HepG2 (cell line): ENCODE data around the gene RAB35. TPM values are rescaled to one million over a fixed set of nuclear protein-coding genes. Genes with fewer than 3 reads are reported as not detected.
A peak's percentile ranks its signal among the peaks of the same experiment; 100 is the strongest.

ENCODE experiments used
- JARID2 ChIP-seq: sonication (generic); formaldehyde crosslinking; IDR thresholded peaks from 2 replicates; pipeline ENCODE4 v1.8.1; 2023; ENCODE audit warnings: missing genetic modification reagents, inconsistent platforms; ENCODE audit not compliant: insufficient replicate concordance
- STAG1 ChIP-seq: sonication (generic); formaldehyde crosslinking; IDR thresholded peaks from 2 replicates; pipeline ENCODE4 v1.4.0; 2020; ENCODE audit warnings: missing genetic modification reagents
- ZBED4 ChIP-seq: sonication (generic); formaldehyde crosslinking; IDR thresholded peaks from 2 replicates; pipeline ENCODE4 v1.4.0; 2020; ENCODE audit warnings: missing genetic modification reagents, borderline replicate concordance
- ZBTB7A ChIP-seq: sonication (generic); formaldehyde crosslinking; IDR thresholded peaks from 2 replicates; pipeline ENCODE4 v1.8.0; 2022; ENCODE audit warnings: mild to moderate bottlenecking, missing genetic modification reagents
- ZEB1 ChIP-seq: IDR thresholded peaks from 2 replicates; pipeline ENCODE4 v1.6.1; 2012; ENCODE audit warnings: mild to moderate bottlenecking, low read depth, inconsistent platforms; ENCODE audit not compliant: insufficient replicate concordance
- ZFP91 ChIP-seq: sonication (generic); formaldehyde crosslinking; IDR thresholded peaks from 2 replicates; pipeline ENCODE4 v1.9.0; 2022; ENCODE audit warnings: missing genetic modification reagents, mild to moderate bottlenecking, borderline replicate concordance
- ZNF547 ChIP-seq: sonication (generic); formaldehyde crosslinking; IDR thresholded peaks from 2 replicates; pipeline ENCODE4 v1.5.1; 2020; ENCODE audit warnings: mild to moderate bottlenecking, missing genetic modification reagents
- polyA plus RNA-seq, 8 experiments: library from polyadenylated mRNA; depleted of rRNA in 3 of 8; stranded (reverse) in 7 of 8; unstranded in 1 of 8; fragments of >200 nt; fragmentation: Illumina TruSeq in 4 of 8; extraction: Trizol in 4 of 8; gene quantifications; 2 replicates each; pipeline versions ENCODE4 v1.2.1 to v1.2.3, GENCODE V29; 2011 to 2016; ENCODE audit warnings: low read depth in 4 of 8, missing spikeins in 1 of 8, mixed read lengths in 1 of 8; ENCODE audit not compliant: insufficient read depth in 1 of 8
- total RNA-seq, 5 experiments: library from RNA; depleted of rRNA; stranded (reverse); fragments of >200 nt; fragmentation: Illumina TruSeq; extraction: Trizol; gene quantifications; 2 replicates each; pipeline ENCODE4 v1.2.3, GENCODE V29; 2016; ENCODE audit warnings: low read depth in 1 of 5
- TF ChIP-seq, protein P1 (sequence below): sonication (generic); formaldehyde crosslinking; IDR thresholded peaks from 2 replicates; pipeline ENCODE4 v1.4.0; 2020; ENCODE audit warnings: missing genetic modification reagents
- TF ChIP-seq, protein P2 (sequence below): sonication (generic); formaldehyde crosslinking; IDR thresholded peaks from 2 replicates; pipeline ENCODE4 v1.5.1; 2020; ENCODE audit warnings: missing genetic modification reagents, mild to moderate bottlenecking, borderline replicate concordance
- TF ChIP-seq, protein P3 (sequence below): sonication (generic); formaldehyde crosslinking; IDR thresholded peaks from 2 replicates; pipeline ENCODE4 v1.4.0; 2020; ENCODE audit warnings: missing genetic modification reagents
- TF ChIP-seq, protein P4 (sequence below): sonication (generic); formaldehyde crosslinking; IDR thresholded peaks from 2 replicates; pipeline ENCODE4 v1.4.0; 2020; ENCODE audit warnings: missing genetic modification reagents, borderline replicate concordance

The RAB35 gene
- total and polyA plus RNA-seq, 2 of the 13 experiments (the other 11 are each of a cell fraction or from before 2014, with no cell fraction given) = 25.2 to 29.1 TPM

- TF ChIP-seq, protein P1, sequence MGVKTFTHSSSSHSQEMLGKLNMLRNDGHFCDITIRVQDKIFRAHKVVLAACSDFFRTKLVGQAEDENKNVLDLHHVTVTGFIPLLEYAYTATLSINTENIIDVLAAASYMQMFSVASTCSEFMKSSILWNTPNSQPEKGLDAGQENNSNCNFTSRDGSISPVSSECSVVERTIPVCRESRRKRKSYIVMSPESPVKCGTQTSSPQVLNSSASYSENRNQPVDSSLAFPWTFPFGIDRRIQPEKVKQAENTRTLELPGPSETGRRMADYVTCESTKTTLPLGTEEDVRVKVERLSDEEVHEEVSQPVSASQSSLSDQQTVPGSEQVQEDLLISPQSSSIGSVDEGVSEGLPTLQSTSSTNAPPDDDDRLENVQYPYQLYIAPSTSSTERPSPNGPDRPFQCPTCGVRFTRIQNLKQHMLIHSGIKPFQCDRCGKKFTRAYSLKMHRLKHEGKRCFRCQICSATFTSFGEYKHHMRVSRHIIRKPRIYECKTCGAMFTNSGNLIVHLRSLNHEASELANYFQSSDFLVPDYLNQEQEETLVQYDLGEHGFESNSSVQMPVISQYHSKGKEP (CRISPR knock-in tag) = peak; percentile 43; the same call in 1 of the 2 replicates
- TF ChIP-seq, protein P2, sequence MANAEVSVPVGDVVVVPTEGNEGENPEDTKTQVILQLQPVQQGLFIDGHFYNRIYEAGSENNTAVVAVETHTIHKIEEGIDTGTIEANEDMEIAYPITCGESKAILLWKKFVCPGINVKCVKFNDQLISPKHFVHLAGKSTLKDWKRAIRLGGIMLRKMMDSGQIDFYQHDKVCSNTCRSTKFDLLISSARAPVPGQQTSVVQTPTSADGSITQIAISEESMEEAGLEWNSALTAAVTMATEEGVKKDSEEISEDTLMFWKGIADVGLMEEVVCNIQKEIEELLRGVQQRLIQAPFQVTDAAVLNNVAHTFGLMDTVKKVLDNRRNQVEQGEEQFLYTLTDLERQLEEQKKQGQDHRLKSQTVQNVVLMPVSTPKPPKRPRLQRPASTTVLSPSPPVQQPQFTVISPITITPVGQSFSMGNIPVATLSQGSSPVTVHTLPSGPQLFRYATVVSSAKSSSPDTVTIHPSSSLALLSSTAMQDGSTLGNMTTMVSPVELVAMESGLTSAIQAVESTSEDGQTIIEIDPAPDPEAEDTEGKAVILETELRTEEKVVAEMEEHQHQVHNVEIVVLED = peak; percentile 82
- TF ChIP-seq ZFP91 (peak; percentile 94), JARID2 (peak; percentile 63), ZEB1 (peak; percentile 24), ZBTB7A (CRISPR knock-in tag) (no peak), ZNF547 (peak; percentile 79; the same call in 1 of the 2 replicates), ZBED4 (CRISPR knock-in tag) (0 out of 2 replicates have a peak, but pooled peaks have one; percentile 16), STAG1 (CRISPR knock-in tag) (peak; percentile 92)
- TF ChIP-seq, protein P3, sequence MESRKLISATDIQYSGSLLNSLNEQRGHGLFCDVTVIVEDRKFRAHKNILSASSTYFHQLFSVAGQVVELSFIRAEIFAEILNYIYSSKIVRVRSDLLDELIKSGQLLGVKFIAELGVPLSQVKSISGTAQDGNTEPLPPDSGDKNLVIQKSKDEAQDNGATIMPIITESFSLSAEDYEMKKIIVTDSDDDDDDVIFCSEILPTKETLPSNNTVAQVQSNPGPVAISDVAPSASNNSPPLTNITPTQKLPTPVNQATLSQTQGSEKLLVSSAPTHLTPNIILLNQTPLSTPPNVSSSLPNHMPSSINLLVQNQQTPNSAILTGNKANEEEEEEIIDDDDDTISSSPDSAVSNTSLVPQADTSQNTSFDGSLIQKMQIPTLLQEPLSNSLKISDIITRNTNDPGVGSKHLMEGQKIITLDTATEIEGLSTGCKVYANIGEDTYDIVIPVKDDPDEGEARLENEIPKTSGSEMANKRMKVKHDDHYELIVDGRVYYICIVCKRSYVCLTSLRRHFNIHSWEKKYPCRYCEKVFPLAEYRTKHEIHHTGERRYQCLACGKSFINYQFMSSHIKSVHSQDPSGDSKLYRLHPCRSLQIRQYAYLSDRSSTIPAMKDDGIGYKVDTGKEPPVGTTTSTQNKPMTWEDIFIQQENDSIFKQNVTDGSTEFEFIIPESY (CRISPR knock-in tag) = peak; percentile 70; the same call in 1 of the 2 replicates
- TF ChIP-seq, protein P4, sequence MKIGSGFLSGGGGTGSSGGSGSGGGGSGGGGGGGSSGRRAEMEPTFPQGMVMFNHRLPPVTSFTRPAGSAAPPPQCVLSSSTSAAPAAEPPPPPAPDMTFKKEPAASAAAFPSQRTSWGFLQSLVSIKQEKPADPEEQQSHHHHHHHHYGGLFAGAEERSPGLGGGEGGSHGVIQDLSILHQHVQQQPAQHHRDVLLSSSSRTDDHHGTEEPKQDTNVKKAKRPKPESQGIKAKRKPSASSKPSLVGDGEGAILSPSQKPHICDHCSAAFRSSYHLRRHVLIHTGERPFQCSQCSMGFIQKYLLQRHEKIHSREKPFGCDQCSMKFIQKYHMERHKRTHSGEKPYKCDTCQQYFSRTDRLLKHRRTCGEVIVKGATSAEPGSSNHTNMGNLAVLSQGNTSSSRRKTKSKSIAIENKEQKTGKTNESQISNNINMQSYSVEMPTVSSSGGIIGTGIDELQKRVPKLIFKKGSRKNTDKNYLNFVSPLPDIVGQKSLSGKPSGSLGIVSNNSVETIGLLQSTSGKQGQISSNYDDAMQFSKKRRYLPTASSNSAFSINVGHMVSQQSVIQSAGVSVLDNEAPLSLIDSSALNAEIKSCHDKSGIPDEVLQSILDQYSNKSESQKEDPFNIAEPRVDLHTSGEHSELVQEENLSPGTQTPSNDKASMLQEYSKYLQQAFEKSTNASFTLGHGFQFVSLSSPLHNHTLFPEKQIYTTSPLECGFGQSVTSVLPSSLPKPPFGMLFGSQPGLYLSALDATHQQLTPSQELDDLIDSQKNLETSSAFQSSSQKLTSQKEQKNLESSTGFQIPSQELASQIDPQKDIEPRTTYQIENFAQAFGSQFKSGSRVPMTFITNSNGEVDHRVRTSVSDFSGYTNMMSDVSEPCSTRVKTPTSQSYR = peak; percentile 54; the same call in 1 of the 2 replicates
These were observed 29.5 kb downstream of the RAB35 start (continued) for GRCh38 chr12:120086801-120087621.
